MCF 10A (cell line): Measurements from ENCODE around the gene ANO8. TPM values are rescaled to one million over a fixed set of nuclear protein-coding genes. Genes with fewer than 3 reads are reported as not detected.
A peak's percentile ranks its signal among the peaks of the same experiment; 100 is the strongest.

Experiments
- BruUV-seq: library from RNA; stranded (reverse); fragments of 400-500 nt; replicated peaks from 2 replicates; lab custom pipeline; 2021; lab: Mats Ljungman, UMichigan
- CTCF ChIA-PET: fragments of 300-600 bp; sonication (Branson Sonifier 250); formaldehyde crosslinking; extraction: SDS; loops from one replicate; lab custom pipeline; 2021; ENCODE audit warnings: antibody characterized with exemption, inconsistent platforms; lab: Yijun Ruan, JAX
- POLR2A ChIA-PET: fragments of 300-600, 350-650 bp; sonication (Branson Sonifier 250); formaldehyde crosslinking; extraction: SDS; loops from one replicate; lab custom pipeline; 2020; ENCODE audit warnings: antibody characterized with exemption, inconsistent platforms; lab: Yijun Ruan, JAX
- DNase-seq: peaks from one replicate; pipeline ENCODE4 v3.0.0-alpha.2; 2018; ENCODE audit not compliant: unreplicated experiment
- H3K27ac Mint-ChIP-seq: one replicate; pipeline ENCODE4 v1.8.0; 2022; ENCODE audit warnings: mild to moderate bottlenecking, low read depth, mixed read lengths; ENCODE audit not compliant: unreplicated experiment
- H3K27me3 Mint-ChIP-seq: one replicate; pipeline ENCODE4 v1.8.0; 2022; ENCODE audit warnings: mixed read lengths; ENCODE audit not compliant: insufficient read depth, unreplicated experiment
- H3K36me3 Mint-ChIP-seq: one replicate; pipeline ENCODE4 v1.8.0; 2022; ENCODE audit warnings: mild to moderate bottlenecking, moderate library complexity, mixed read lengths; ENCODE audit not compliant: insufficient read depth, unreplicated experiment
- H3K4me1 Mint-ChIP-seq: one replicate; pipeline ENCODE4 v1.8.0; 2022; ENCODE audit warnings: mixed read lengths; ENCODE audit not compliant: insufficient read depth, unreplicated experiment
- H3K4me3 Mint-ChIP-seq: one replicate; pipeline ENCODE4 v1.8.0; 2022; ENCODE audit warnings: mild to moderate bottlenecking, moderate library complexity, mixed read lengths; ENCODE audit not compliant: unreplicated experiment
- H3K9me3 Mint-ChIP-seq: one replicate; pipeline ENCODE4 v1.8.0; 2022; ENCODE audit warnings: mixed read lengths; ENCODE audit not compliant: unreplicated experiment
- CTCF ChIP-seq: fragments of 200-600 bp; IDR thresholded peaks from one replicate; pipeline ENCODE4 v1.8.0; 2022; ENCODE audit warnings: antibody characterized with exemption, mild to moderate bottlenecking; ENCODE audit not compliant: unreplicated experiment
- intact Hi-C: fragments of 100-400 bp; cut with micrococcal nuclease; formaldehyde crosslinking; loops from 2 replicates; pipeline ENCODE4 v1.14.1; 2022
- total RNA-seq: library from RNA; stranded (reverse); gene quantifications from 2 replicates; pipeline ENCODE4 v1.2.3, GENCODE V29; 2022

ANO8 gene
- total RNA-seq, 1 experiment from 2014 or later = 13.0 TPM

GRCh38 chr19:17359905-17360800 is 25.5 kb upstream of the ANO8 start:
- H3K4me1 Mint-ChIP-seq = peaks cover 18% of the 10 kb centered on the region
- H3K27ac Mint-ChIP-seq = no peak overlapping the region
- no peak for DNase-seq
- no peaks in the 10 kb centered on the region for H3K9me3 Mint-ChIP-seq
- no peaks in the 10 kb centered on the region for H3K27me3 Mint-ChIP-seq
- no peak for TF ChIP-seq CTCF
- peaks cover 6% of the 10 kb centered on the region for H3K36me3 Mint-ChIP-seq
- POLR2A ChIA-PET = no interaction called here
- CTCF ChIA-PET = interaction anchor here (0.7 to 1.2 kb wide), 2 partner anchors 25 to 71 kb away, joined by 3 read pairs; no protein-coding TSS in a partner anchor
- no peak overlapping the region for H3K4me3 Mint-ChIP-seq
- intact Hi-C loops = no loop called here
- no TSS peak for BruUV-seq

GRCh38 chr19:17358395-17358794 is 23.7 kb upstream of the ANO8 start:
- no peak for TF ChIP-seq CTCF
- Mint-ChIP-seq H3K27me3 (no peaks in the 10 kb centered on the region), H3K9me3 (no peaks in the 10 kb centered on the region), H3K4me3 (no peak overlapping the region), H3K4me1 (peaks cover 18% of the 10 kb centered on the region), H3K27ac (peak overlapping the region; percentile 43), H3K36me3 (peaks cover 6% of the 10 kb centered on the region)
- BruUV-seq = no TSS peak
- peak; percentile 93 for DNase-seq
- ChIA-PET POLR2A (interaction anchor here (0.6 to 1.5 kb wide), 3 partner anchors 106 to 215 kb away, joined by 3 read pairs; no protein-coding TSS in a partner anchor), CTCF (interaction anchor here (0.5 to 2.5 kb wide), 6 partner anchors 13 to 1490 kb away, joined by 3 to 11 read pairs (median 3); partner anchors contain the start of genes HAUS8 and MYO9B)
- intact Hi-C loops = no loop called here

- TF ChIP-seq CTCF = no peak
- Mint-ChIP-seq H3K4me1 (peaks cover 18% of the 10 kb centered on the region), H3K9me3 (no peaks in the 10 kb centered on the region), H3K27me3 (no peaks in the 10 kb centered on the region), H3K4me3 (no peak overlapping the region), H3K27ac (peak overlapping the region; percentile 66), H3K36me3 (peaks cover 6% of the 10 kb centered on the region)
- ChIA-PET CTCF (interaction anchor here (0.5 to 2.5 kb wide), 6 partner anchors 12 to 282 kb away, joined by 3 to 11 read pairs (median 3); partner anchors contain the start of genes HAUS8 and MYO9B), POLR2A (interaction anchor here (0.6 to 1.5 kb wide), 3 partner anchors 107 to 216 kb away, joined by 3 read pairs; no protein-coding TSS in a partner anchor)
- DNase-seq = peak; percentile 58
- no TSS peak for BruUV-seq
- intact Hi-C loops = no loop called here
These were observed 23.1 kb upstream of the ANO8 start for GRCh38 chr19:17357724-17358123.

- peak overlapping the region; percentile 66 for H3K27ac Mint-ChIP-seq
- ChIA-PET CTCF (interaction anchor here (0.6 to 2.5 kb wide), 5 partner anchors 9 to 281 kb away, joined by 3 to 11 read pairs (median 3); partner anchors contain the start of genes HAUS8 and MYO9B), POLR2A (interaction anchor here (1.1 to 1.5 kb wide), 2 partner anchors 20 to 114 kb away, joined by 3 read pairs; no protein-coding TSS in a partner anchor)
- peaks cover 6% of the 10 kb centered on the region for H3K36me3 Mint-ChIP-seq
- H3K27me3 Mint-ChIP-seq = no peaks in the 10 kb centered on the region
- TF ChIP-seq CTCF = no peak
- BruUV-seq = no TSS peak
- no peaks in the 10 kb centered on the region for H3K9me3 Mint-ChIP-seq
- peak; percentile 77 for DNase-seq
- peaks cover 18% of the 10 kb centered on the region for H3K4me1 Mint-ChIP-seq
- intact Hi-C loops = no loop called here
- no peak overlapping the region for H3K4me3 Mint-ChIP-seq
These were observed 22.5 kb upstream of the ANO8 start for GRCh38 chr19:17357078-17357666.
